GM21423 (cell line): ENCODE results near the gene RGS7.

Experiments
- ATAC-seq: cut with Tn5 transposase; IDR thresholded peaks from one replicate; pipeline ENCODE4 v1.9.1; 2021; ENCODE audit warnings: mild to moderate bottlenecking, moderate library complexity; ENCODE audit not compliant: unreplicated experiment

The RGS7 gene

DNA sequence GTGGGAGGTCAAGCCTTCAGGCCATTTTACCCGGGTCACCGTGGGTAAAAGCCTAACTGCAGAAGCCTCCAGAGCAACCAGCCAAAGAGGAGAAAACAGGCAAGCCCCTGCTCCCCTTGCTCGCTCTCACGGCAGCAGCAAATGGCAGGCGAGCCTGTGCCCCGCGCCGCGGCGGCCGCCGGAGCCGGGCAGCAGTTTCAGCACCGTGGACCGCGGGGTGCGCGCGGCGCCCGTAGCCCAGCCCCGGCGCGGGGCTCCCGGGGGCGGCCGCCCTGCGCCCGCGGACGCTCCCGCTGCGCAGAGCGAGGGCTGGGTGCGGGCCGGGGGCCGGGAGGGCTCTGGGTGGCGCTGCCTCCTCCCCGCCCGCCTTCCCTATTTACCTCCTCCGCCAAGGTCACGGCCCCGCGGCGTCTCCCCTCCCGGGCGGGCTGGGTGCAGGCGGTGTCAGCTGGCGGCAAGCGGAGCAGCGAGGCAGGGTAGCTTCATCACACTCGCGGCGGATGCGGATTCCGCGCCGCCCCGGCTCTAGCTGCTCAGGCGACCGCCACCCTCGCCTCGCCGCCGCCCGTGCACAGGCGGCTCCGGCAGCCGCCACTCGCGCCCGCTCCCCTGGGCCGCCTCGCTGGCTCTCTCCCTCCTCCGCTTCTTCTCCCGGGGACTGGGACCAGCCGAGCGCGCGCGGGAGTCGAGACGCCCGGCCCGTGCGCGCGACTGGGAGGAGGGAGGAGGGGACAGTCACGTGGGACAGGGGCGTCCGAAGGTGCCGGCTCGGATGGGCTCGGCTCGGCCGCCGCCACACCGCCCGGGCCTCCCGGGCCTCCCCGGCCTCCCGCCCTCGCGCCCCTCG, at the start of gene RGS7:
TSS of gene RGS7 (minus strand) at position 687 of the 847 bp plus-strand sequence.
- ATAC-seq: peak; percentile 53

DNA sequence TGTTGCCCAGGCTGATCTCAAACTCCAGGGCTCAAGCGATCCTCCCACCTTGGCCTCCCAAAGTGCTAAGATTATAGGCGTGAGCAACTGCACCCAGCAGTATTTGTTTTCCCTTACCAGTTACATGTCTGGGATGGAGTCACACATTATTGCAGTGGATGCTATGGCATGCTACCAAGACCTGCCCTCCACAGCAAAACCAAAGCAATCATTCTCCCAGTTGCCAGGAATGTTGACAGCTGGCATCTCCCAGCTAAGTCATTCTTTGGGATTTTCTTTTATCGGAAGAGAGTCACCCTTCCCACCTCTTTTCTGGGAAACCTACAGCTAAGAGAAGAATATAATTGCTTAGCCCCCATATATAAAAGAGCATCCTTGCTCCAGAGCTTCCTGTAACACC, 49.4 kb upstream of the RGS7 start:
- no peak for ATAC-seq

DNA sequence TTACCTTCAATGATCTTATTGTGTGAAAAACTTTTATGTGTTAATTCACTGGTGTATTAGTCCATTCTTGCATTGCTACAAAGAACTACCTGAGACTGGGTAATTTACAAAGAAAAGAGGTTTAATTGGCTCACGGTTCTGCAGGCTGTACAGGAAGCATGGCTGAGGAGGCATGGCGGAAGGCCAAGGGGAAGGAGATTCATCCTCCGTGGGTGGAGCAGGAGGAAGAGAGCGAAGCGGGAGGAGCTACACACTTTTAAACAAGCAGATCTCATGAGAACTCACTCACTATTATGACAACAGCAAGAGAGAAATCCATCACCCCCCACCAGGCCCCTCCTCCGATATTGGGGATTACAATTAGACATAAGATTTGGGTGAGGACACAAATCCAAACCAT, 44.2 kb upstream of the RGS7 start:
- ATAC-seq: no peak

DNA sequence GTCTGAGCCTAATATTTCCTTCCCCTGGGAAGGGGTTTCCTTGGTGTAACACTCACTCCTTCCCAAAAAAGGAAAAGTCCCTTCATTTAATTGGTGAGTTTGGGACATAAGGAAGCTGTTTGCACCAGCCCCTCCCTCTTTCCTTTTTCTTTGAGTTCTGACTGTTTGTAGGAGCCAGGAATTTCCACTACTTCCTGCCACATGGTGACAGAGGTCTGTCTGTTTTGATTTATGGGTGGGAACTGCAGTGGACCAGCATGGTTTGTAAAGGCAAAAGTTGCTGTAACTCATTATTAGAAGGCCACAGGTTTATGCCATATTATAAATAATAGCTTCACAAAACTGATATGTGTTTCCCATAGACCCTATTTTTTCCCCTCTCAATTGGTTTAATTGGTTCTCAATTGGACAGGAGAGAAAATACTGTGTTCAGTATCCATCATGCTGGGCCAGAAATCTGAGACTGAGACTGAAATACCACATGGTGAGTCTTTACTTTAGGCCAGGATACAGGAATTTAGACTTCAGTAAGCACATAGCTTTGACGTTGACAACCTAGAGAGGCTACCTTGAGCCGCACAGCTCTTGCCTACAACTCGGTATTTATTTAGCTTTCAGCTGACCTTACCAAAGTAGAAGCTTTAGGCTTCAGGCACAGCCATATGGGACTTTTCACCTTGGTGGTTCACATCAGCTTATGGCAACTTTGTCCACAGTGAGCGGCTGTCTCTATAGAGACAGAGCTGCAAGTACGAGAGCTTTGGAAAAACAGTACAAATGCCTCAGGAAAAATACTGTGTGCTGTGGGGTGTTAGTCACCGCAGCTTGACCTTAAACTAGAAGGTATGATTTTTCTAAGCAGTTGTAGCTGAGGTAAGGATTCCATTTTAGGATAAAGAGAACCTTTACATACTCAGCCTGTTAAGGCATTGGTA, 40.0 kb upstream of the RGS7 start:
- ATAC-seq: no peak

DNA sequence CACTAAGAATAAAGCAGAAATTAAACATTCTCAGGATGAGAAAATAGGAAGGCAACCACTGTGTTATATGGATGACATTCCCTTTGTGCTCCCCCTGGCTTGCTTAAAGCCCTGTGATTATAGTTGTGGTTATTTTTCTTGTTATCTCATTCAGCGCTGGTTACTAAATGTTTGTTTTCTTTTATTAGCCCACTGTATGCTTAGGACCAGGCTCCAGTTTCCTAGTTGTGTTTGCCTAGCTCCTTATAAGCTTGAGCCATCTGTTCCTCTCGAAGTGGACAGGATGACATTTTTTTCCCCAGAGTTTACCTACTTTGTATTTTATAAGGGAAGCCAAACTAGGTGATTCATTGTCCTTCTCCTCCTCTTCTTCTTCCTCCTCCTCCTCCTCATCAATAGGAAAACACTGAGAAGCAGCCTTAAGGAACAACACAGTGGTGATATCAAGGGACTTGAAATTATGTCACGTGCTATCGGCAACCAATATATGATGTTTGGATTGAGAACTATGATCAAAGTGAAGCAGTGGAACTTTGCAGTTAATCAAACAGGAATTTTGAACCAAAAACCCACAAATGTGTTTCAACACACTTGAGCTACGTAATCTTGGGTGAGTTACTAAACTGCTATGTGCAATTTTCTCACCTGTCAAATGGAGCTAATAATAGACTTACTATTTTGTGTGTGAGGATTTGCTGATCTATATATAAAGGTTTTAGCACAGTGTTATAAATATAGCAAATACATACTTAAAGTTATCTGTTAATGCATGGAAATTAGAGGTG, 35.1 kb upstream of the RGS7 start:
- no peak for ATAC-seq

DNA sequence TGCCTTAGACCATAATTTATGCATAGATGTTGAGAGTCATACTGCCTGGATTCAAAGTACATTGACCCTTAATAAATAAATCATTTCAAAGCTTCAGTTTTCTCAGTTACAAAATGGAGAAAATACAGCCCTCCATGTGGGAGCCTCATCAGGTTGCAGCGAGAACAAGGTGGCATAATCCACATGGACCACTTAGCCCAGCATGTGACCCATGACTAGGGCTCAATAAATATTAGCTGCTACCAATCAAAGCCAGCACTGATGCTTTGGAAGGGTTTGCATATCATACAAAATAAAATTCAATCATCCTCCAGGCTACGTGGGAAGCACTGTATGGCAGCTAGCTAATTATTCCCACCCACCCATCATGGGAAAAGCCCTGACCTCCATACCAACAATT, 33.5 kb upstream of the RGS7 start:
- ATAC-seq: no peak

DNA sequence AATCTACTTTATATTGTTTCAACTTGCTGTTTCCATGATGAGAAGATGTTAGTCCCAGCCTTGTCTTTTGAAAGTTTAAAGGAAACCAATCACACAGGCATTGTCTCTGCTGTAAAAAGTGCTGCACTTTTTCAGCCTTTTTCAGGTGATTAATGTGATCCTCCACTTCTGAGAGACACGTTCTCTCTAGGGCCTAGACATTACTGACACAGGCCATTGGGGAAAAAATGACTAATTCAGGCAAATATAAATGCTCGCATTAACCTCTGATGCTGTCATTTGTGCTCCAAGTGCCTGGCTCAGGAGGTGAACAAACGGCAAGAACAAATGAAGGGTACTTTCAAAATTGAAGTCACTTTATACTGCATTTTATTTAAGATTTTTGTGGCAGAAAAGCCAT, 32.4 kb upstream of the RGS7 start:
- no peak for ATAC-seq

DNA sequence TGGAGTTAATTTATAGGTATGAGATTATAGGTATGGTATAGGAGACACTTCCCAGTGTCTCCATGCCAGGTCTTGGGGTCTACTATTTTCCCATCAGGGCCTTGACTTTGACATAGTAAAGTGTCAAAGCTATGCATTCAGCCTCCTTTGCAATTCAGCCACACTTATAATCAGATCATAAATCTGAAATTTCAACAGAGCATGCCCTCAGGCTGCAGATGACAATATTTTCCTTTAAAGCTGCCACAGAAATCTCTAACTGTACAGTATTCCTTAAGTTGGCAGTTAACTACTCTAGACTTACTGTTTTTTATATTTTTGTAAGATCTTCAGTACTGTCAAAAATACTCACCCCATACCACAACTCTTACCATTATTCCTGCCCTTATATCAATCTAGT, 30.2 kb upstream of the RGS7 start:
- no peak for ATAC-seq

DNA sequence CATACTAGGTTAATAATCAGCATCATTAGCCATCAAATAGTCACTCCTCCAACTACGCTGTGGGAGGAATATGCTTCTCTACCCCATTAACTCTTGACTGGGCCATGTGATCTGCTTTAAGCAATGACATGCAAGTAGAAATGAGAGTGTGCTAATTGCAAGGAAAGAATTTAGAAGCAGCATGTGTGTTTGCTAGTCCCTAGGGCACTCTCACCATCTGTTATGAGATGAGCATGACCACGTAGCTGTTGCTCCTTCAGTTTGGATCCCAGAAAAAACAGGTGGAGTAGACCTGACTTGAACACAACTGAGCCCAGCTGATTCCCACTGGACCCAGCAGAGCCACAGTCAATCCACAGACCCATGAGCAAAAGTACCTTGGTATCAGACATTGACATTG, 19.7 kb upstream of the RGS7 start:
- no peak for ATAC-seq

DNA sequence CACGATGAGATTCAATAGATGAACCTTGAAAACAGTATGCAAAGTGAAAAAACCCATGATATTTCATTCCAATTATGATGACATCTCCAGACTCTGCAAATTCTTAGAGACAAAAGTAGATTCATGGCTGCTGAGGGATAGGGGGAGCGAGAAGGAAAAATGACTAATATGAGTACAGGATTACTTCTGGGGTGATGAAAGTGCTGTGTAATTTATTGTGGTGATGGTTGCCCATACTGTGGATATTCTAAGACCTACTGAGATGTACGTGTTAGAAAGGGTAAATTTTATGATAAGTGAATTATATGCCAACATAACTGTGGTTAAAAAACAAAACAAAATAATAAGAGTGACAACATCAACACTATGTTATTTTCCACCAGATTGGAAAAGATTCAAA, 18.9 kb upstream of the RGS7 start:
- no peak for ATAC-seq

DNA sequence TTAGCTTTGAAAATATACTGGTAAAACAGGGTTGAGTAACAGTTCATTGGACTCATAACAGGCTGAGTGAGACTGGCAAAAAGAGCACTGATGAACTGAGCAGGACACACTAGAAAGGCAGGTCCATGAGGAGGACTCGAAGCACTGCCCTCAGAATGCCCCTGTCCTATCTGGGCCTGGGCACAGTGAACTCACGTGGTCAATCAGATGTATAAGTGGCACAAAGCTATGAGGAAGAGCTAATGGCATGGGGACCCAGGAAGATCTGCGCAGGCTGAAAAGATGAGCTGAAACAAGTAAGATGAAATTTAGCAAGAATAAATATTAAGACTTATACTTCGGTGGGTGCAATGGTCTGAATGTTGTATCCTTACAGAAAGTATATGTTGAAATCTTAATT, 9.2 kb upstream of the RGS7 start:
- ATAC-seq: no peak

DNA sequence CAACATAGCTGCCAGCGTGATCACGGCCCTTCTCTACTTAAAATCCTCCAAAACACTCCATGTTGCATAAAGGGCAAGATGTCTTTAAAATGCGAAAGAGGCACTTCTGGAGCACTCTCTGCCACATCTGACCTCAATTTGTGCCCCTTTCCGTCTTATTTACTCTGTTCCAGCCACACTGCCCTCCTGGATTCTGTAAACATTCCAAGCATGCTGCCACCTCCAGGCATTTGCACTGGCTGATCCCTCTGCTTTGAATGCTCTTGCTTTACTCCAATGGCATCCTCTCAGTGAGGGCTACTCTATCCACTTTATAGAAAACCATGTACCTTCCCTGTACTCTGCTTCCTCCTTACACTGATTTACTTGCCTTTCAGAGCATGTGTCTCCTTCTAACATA, 5.3 kb upstream of the RGS7 start:
- ATAC-seq: no peak

DNA sequence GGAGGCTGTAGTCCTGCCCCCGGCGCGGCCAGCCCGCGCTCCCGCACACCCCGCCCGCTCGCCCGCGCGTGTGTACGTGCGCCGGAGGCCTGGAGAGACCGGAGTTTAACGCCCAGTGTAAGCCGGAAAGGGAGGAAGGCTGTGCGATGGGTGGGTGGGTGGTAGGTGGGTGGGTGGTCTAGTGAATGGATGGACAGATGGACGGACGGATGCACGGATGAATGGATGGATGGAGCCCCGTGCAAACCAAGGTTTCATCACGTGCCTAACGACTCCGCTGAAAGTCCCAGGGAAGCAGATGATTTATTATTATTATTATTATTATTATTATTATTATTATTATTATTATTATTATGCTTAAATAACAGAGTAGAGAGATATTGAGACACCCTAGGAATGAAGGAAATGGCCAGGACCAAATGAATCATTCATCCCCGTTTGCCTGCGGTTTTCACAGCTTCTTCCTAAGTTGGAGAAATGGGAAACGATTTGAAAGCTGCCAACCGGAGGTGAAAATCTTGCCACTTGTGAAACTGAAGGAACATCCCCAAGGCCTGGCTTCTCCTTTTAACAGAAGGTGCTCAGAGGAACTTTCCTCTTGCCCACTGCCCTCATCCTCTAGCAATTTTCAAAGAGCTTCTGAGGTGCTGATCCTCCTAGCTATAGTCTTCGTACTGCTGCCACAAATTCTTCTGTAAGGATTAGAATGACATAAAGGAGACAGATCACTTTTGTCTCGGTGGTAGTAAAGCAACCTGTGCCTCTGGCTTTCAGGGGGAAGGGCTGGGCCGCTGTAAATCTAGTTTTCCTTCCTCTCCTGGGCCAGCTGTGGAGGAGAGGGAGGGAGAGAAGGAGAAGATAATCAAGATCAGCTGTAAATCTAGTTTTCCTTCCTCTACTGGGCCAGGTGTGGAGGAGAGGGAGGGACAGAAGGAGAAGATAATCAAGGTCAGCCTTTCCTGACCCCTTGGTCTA, 648 bp upstream of the RGS7 start:
- ATAC-seq: no peak

DNA sequence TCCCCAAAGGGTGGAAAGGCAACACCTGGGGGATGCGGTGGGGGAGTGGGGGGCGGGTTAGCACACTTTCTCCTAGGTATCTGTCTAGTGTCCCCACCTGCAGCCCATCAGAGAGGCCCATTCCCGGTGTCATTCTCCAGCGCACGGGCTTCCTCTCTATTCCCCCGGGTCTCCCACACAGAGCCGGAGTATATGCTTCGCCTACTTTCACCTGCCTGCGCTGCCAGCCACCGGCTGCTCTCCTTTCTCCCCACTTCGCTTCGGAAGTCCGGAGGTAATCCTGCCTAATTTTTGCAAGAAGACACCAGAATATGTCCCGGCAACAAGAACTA, 852 bp downstream of the RGS7 start:
- ATAC-seq: no peak

DNA sequence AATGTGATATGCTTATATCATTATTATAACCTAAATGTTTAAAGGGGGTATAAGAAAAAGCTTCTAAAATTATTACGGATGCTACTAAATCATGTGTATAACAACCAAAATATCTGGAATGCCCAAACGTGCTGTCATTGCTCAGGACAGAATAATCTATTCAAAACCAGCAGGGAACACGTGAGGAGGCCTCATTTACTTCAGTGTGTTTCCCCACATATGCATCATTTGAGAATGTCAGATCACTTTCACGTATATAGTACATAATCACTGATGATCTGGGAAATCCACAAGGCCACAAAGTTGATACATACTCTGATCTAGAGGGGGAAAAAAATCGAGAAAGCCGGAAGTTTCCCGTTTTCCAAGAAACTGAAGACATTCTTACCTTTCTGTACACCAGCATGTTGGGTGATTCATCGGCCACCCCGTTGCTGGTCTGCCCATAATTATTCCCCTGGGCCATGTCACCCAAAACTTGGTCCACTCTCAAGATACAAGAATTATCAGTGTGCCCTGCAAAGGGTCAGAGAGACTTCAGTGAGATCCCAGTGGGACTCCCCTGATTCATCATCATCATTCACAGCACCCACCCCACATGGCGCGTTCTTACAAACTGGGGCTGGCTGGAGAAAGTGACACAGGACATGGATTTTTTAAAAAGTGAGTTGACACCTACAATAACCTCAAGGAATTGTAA, 1.5 kb downstream of the RGS7 start:
- no peak for ATAC-seq

DNA sequence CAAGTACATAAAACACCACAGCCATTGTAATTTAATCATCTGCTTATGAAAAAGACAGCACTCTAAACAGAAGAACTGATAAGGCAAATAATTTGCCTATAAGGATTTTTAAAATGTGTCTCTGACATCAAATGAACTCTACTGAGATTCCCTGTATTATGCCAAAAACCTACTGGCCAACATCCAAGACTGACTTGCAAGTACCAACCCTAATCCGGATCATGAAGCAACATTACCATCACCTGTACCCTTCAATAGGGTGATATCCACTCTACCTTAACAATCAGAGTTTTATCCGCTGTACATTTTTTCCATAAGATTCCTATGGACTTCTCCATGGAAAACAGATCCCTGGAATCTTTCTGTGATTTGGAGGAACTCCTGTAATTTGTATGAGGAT, 4.6 kb downstream of the RGS7 start:
- no peak for ATAC-seq

DNA sequence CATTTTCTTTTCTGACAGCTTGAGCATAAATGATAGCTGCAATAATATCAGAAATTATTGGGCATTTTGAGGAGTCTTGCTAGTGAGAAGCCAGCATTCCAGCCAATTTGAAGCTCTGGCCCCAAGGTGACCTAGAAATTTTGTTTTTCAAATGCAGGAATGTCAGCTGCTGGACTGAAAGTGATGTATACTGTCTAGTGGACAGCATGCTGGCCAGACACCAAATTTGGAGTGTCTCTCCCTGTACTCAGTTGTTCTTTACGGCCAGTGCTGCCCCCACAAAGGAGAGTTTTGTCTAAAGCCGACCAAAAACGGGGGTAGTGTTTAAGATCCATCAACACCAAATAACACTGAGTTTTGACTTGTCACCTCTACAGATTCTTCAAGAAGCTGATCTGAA, 5.2 kb downstream of the RGS7 start:
- no peak for ATAC-seq

DNA sequence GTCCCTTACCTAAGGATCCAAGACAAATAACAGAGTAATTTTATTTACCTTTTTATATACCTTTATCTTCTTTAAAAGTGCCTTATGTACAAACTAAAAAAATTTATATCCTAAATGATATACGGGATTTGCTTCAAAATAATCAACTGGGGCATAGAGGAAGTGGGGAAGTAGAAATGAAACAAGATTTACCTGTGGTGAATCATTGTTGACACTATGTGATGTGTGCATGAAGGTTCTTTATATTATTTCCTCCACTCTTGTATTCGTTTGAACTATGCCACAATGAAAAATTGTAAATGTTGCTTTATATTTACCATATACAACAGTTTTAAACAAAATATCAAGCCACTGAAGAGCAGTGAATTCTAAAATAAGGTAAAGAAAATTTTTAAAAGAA, 13.0 kb downstream of the RGS7 start:
- ATAC-seq: no peak

DNA sequence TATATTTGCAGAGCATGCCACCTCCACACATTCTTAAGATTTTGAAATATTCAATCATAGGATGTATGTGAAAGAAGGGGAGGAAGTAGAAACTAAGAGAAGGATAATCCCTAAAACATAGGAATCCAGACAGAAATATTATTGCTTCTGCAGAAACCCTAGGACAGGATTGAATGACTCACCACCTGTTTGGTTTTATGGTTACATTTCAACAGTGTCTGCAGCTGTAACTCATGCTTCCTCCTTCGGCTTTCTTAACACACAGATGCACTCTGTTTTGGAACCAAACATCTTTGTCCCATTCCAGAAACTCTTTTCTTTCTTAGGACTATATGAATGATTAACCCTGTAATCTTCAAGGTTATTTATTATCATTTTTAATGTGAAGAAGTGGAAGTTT, 20.7 kb downstream of the RGS7 start:
- no peak for ATAC-seq

DNA sequence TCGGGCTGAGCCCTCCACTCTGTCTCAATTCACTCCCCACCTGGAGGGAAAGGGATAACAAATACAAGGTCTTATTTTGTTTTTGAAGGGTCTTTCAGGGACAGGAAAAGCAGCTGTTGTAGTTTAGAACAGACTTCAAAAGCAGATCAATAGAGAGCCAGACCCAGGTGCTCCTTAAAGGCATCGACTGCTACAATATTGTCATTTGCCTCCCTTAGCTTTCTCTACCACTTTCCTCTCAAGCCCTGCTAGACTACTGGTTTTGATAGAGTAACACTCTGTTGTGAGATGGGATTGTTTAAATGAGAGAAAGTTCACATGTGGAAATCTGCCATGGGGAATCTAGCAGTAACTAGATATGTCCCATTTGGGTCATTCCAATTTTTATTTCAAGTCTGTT, 24.0 kb downstream of the RGS7 start:
- no peak for ATAC-seq
